ENCODE data around the gene JOSD2.
"Not testable (repeated sequence)": the region's sequence is repeated elsewhere in the genome, so short reads cannot be mapped to it uniquely, and the experiment has no call there.

The JOSD2 gene

GRCh38 chr19:50546527-50547221 lies 35.7 kb upstream of the JOSD2 start:
- no peak for DNase-seq

- DNase-seq, result no peak
Measured at GRCh38 chr19:50542943-50543342, 32.0 kb upstream of the JOSD2 start.

GRCh38 chr19:50537769-50538230 lies 26.8 kb upstream of the JOSD2 start:
- peak; percentile 67 for DNase-seq

- no peak for DNase-seq
Measured at GRCh38 chr19:50537306-50537685, 26.3 kb upstream of the JOSD2 start.

- no peak for DNase-seq
Measured at GRCh38 chr19:50536662-50537305, 25.8 kb upstream of the JOSD2 start.

GRCh38 chr19:50535672-50536187 lies 24.7 kb upstream of the JOSD2 start:
- no peak for DNase-seq

- DNase-seq, result no peak
Measured at GRCh38 chr19:50534478-50534877, 23.5 kb upstream of the JOSD2 start.

GRCh38 chr19:50532952-50533351 lies 22.0 kb upstream of the JOSD2 start:
- no peak for DNase-seq

GRCh38 chr19:50531171-50531612 lies 20.2 kb upstream of the JOSD2 start:
- DNase-seq, result no peak

- DNase-seq, result not testable (repeated sequence)
Measured at GRCh38 chr19:50528052-50528451, 17.1 kb upstream of the JOSD2 start.

- no peak for DNase-seq
Measured at GRCh38 chr19:50522881-50523280, 11.9 kb upstream of the JOSD2 start.

GRCh38 chr19:50520822-50521465 lies 10.0 kb upstream of the JOSD2 start:
- DNase-seq, result no peak

- DNase-seq, result no peak
Measured at GRCh38 chr19:50519006-50519575, 8.1 kb upstream of the JOSD2 start.

- DNase-seq, result no peak
Measured at GRCh38 chr19:50518091-50519005, 7.4 kb upstream of the JOSD2 start.

GRCh38 chr19:50517704-50518075 lies 6.7 kb upstream of the JOSD2 start:
- DNase-seq, result no peak

- DNase-seq, result no peak
Measured at GRCh38 chr19:50516964-50517703, 6.1 kb upstream of the JOSD2 start.

- no peak for DNase-seq
Measured at GRCh38 chr19:50516456-50516855, 5.5 kb upstream of the JOSD2 start.

GRCh38 chr19:50515168-50515561 lies 4.2 kb upstream of the JOSD2 start:
- no peak for DNase-seq

GRCh38 chr19:50514346-50515167 lies 3.6 kb upstream of the JOSD2 start:
- no peak for DNase-seq

- no peak for DNase-seq
Measured at GRCh38 chr19:50513746-50514345, 2.9 kb upstream of the JOSD2 start, which contains the start of gene ASPDH. ASPDH (minus strand) TSS chr19:50513913; CDS start chr19:50513823, 90 bp downstream.

Data from amniotic stem cell (primary cell).